GM11168 (cell line): ENCODE data around the gene SLC2A8.

Experiments
- in situ Hi-C: fragments of 300-500 bp; cut with MboI; formaldehyde crosslinking; loops from one replicate; pipeline ENCODE4 v1.12.0; 2022; ENCODE audit warnings: low sequenced_read_pairs; ENCODE audit not compliant: unreplicated experiment

SLC2A8 gene

GRCh38 chr9:127423934-127424675 lies 27.1 kb downstream of the SLC2A8 start, which contains the start of gene ZNF79:
Gene ZNF79, plus strand, starts transcription at chr9:127424382. Its CDS starts 406 bp downstream, at chr9:127424788.
- in situ Hi-C loops: no loop called here

- in situ Hi-C loops: no loop called here
These were observed 27.7 kb downstream of the SLC2A8 start for GRCh38 chr9:127424676-127424999.

GRCh38 chr9:127426756-127427155 lies 29.8 kb downstream of the SLC2A8 start:
- in situ Hi-C loops: no loop called here

- in situ Hi-C loops: no loop called here
These were observed 31.4 kb downstream of the SLC2A8 start for GRCh38 chr9:127428348-127428747.

- in situ Hi-C loops: no loop called here
These were observed 33.4 kb downstream of the SLC2A8 start for GRCh38 chr9:127430415-127430814.

- in situ Hi-C loops: no loop called here
These were observed 40.7 kb downstream of the SLC2A8 start for GRCh38 chr9:127437497-127438264.

GRCh38 chr9:127438394-127438793 lies 41.4 kb downstream of the SLC2A8 start:
- in situ Hi-C loops: no loop called here

- in situ Hi-C loops: no loop called here
These were observed 47.4 kb downstream of the SLC2A8 start for GRCh38 chr9:127444283-127444920.

- in situ Hi-C loops: no loop called here
These were observed 48.2 kb downstream of the SLC2A8 start for GRCh38 chr9:127444921-127445850.

GRCh38 chr9:127445851-127446712 lies 49.1 kb downstream of the SLC2A8 start:
- in situ Hi-C loops: no loop called here

- in situ Hi-C loops: no loop called here
These were observed 49.9 kb downstream of the SLC2A8 start for GRCh38 chr9:127446713-127447415.

- in situ Hi-C loops: no loop called here
These were observed 50.6 kb downstream of the SLC2A8 start for GRCh38 chr9:127447416-127448111.

- in situ Hi-C loops: no loop called here
These were observed 51.3 kb downstream of the SLC2A8 start for GRCh38 chr9:127448112-127448805.

- in situ Hi-C loops: no loop called here
These were observed 52.5 kb downstream of the SLC2A8 start for GRCh38 chr9:127449332-127449966.

GRCh38 chr9:127450243-127450760 lies 53.3 kb downstream of the SLC2A8 start:
- in situ Hi-C loops: no loop called here

GRCh38 chr9:127450830-127451607 lies 54.0 kb downstream of the SLC2A8 start, which contains the start of the genes LRSAM1 and RPL12:
Gene LRSAM1, plus strand, starts transcription at chr9:127451510. Its CDS starts 3,018 bp downstream, at chr9:127454528.
Gene RPL12, minus strand, starts transcription at chr9:127451406. Its CDS starts 89 bp downstream, at chr9:127451317.
- in situ Hi-C loops: no loop called here
